Right forelimb (tissue), 1 donor: ENCODE data around the gene TDRD3.

Experiments used
- DNase-seq: peaks from one replicate; pipeline ENCODE4 v3.0.0-alpha.2; 2018

The TDRD3 gene

DNA sequence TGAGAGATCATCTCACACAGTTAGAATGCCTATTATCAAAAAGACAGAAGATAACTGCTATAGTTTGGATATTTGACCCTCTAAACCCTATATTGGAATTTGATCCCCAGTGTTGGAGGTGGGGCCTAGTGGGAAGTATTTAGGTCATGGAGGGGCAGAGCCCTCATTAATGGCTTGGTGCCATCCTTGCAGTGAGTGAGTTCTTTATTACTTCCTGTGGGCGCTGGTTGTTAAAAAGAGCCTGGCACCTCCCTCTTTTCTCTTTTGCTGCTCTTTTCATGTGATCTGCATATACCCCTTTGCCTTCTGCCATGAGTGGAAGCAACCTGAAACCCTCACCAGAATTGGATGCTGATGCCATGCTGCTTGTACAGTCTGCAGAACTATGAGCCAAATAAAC, 66.8 kb downstream of the TDRD3 start:
- DNase-seq, result no peak

GRCh38 chr13:60467098-60467497, 70.1 kb downstream of the TDRD3 start:
- DNase-seq, result no peak

- no peak for DNase-seq
Observed at GRCh38 chr13:60479273-60479672, 82.3 kb downstream of the TDRD3 start.

DNA sequence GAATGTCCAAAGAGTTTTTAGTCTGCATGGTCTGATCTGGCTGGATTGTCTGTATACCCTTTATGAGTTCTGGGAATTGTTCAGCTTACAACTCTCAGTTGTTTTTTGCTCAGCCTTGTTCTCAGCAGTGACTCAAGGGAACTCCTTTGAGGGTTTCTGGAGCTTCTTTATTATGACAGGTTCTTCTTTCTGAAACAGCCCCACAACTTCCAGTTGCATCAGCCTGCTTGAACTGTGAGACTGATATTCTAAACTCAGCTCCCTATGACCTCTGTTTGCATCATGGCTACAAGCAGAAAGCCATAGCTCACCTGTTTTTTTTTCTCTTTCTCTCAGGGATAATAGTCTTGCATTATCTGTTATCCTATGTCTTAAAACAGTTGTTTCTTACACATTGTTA, 85.0 kb downstream of the TDRD3 start:
- DNase-seq, result no peak

DNA sequence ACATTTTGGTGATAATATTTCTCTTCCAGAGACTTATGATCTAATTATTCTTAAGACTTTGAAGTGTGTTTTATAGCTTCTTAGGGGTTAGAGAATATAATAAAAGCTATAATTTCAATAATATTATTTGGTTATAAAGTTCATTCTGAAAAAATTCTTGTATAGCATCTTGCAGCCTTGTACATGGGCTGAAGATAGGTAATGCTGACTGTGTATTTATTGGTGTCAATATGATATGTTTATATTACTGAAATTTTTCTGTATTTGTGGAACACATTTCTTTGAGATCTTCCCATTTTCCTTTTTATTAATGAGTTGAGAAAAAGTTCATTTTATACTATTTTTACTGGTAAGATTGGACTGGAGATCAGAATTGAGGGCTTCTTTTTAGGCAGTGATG, 87.8 kb downstream of the TDRD3 start:
- DNase-seq, result no peak

DNA sequence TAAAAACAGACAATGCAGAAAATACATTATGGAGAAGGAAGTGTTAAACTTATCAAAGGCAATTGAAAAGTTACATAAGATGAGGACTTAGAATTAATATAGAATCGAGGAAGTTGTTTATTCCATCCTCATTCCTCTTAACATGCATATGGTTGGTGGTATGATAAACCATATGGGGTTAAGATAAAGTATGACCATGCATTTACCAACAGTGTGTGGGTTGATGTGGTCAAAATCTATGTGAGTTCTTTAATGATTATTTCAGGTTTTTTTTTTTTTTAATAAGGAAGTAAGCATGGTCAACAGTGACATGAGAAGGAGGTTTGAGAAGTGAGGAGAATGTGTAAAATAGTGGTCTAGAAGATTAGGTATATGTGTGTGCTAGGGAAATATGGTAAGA, 94.5 kb downstream of the TDRD3 start:
- DNase-seq, result no peak

DNA sequence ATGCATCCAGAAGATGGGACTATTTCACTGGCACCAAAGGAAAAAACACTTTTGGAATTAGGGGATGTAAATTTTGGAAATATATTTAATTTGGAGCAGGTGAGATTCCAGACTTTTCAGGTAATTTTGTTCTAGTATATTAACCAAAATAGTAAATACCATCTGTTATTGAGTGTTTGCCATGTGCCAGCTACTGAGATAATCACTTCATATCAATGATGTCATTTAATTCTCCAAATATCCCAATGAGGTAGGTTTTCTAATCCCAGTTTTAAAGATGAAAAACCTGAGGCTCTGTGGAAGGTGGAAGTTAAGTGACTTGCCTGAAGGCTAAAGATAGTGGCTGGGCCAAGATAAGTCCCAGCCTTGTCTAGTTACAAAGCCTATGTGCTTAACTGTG, 95.2 kb downstream of the TDRD3 start:
- DNase-seq, result no peak

GRCh38 chr13:60494296-60494695, 97.3 kb downstream of the TDRD3 start:
- no peak for DNase-seq

GRCh38 chr13:60501236-60501635, 104.2 kb downstream of the TDRD3 start:
- no peak for DNase-seq

DNA sequence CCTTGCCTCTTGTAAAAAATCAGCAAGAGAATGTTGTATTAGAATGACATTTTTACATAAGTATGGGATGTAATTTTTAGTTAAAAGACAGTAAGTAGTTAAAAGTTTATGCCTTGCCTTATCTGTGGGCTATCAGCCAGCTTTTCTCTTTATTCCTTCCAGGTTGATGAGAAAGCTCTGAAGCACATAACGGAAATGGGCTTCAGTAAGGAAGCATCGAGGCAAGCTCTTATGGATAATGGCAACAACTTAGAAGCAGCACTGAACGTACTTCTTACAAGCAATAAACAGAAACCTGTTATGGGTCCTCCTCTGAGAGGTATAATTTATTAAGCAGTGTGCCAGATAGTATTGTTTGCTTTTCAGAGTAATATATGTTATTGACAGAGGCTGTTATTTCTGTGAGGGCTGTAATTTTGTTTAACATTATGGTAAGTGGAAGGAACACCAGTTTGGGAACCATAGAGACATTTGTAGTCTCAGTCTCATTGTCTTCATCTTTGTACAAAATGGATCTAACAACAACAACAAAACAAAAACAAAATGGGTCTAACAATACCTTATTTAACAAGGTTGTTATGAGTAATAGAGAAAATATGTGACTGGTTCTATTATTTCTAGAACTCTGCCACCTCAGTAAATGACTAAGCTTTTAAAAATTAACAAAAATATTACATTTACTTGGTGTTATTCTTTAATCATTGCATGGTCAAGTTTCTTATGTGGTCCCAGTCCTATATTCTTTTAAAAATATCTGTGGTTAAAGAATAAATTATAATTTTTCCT, 112.8 kb downstream of the TDRD3 start:
- no peak for DNase-seq

DNA sequence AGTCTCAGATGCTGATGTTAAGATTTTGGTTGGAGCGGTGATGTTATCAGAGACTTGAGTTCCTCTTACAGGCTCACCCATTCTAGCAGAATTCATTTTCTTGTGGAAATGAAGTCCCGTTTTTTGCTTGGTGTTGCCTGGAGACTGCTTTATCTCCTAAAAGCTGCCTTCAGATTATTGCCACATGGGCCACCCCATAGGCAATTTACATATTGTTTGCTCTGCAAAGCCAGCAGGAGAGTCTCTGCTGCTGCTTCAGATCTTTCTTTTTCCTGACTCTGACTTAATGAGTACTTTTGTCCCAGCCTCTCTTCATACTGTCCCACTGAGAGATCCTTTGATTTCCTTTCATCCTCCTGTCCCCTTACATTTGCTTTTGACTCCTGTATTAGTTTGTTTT, 114.6 kb downstream of the TDRD3 start:
- DNase-seq, result no peak

- DNase-seq, result no peak
Observed at GRCh38 chr13:60514891-60515290, 117.9 kb downstream of the TDRD3 start.

DNA sequence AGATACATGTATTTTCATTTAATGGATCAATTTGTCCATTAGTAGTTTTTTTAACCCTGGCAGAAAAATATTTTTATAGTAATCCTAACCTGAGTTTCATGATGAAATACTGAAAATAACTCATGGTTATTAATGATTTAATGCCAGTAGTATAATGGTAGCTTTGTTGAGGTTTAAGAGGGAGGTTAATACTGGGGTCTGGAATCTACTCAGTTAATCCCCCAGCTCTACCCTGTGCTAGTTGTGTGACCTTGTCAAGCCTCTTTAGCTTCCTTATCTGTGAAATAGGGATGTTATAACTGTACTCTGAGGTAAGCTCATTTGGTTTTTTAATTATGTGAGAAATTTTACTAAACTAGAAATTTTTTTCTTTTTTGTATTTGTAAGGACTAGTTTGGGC, 122.5 kb downstream of the TDRD3 start:
- no peak for DNase-seq

DNA sequence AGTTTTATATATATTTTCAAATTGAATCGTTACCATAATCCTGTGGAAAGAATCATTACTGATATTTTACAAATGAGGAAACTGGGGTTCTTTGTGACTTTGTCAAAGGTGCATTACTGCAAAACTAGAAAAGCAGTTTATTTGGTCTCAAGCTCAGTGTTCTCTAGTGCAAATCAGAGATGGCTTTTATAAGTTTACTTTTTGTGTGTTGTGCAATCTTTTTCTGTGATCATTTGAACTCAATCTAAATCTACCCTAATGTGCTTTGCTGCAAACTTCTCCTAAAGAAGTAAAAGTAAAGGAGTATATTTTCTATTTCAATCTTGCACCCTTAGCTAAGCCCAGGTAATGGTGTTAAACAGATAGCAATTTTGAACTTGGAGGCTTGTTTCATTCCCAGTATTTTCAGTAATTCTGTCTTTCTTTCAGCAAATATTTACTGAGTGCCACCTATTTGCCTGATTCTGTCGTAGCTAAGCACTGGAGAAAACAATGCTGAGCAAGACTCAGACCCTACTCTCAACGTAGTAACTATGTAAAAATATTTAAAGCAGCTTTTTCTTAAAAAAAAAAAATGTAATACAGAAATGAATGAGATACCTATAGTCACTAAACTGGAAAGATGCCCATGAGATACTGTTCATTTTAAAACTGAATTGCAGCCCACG, 124.0 kb downstream of the TDRD3 start:
- DNase-seq, result no peak

GRCh38 chr13:60538566-60538965, 141.5 kb downstream of the TDRD3 start:
- no peak for DNase-seq

DNA sequence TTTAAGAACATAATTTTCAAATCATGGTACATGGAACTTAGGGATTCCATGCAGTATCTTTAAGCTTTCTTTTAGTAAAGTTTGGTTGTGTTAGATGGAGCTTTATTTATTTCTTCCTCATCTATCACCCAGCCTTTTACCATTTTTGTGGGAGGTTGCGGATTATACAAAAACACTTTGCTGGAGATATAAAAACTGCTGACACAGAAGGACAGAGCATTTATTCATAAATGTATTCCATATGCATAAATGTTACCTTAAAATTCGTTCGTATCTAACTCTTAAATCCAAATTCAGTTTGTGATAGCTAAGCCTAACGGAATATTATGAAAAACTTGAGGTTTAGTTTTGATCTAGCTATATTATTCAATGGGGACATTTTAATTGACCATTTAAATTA, 143.3 kb downstream of the TDRD3 start:
- no peak for DNase-seq

DNA sequence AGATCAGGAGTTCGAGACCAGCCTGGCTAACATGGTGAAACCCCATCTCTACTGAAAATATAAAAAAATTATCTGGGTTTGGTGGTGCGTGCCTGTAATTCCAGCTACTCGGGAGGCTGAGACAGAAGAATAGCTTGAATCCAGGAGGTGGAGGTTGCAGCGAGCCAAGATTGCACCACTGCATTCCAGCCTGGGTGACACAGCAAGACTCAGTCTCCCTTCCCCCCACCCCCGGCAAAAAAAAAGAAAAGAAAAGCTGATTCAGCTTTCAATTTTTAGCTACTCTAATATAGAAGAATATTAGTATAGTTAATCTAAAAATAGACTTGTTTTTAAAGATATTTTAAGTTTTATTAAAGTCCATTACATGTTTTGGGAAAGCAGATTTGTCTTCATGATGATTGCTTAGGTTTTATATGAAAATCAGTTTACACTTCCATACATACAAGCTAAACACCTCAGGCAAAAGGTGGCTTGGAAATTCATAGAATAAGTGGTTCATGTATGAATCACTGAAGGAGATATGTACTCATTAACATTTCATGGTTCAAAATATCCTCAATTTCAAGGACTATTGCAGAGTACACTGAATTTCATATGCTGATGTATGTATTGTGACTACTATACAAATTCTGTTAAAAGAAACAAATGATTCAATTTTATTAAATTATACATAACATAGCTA, 165.2 kb downstream of the TDRD3 start:
- DNase-seq, result no peak

DNA sequence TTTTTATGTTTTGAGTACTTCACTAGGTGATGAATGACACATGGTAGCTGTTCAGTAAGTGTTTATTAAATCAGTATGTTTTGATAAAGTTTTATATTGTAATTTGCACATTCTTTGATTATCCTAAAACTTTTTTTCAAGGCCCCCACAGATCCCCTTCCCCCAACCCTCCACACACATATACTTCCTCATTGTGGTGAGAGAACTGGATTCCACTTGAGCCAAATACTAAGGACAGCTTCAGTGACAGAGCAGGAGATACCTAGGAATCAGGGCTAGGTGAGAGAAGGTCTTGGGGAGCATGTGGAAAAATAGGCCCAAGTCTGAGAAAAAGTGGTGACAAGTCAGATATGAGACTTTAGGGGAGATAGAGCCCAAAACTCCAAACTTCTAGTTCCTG, 174.6 kb downstream of the TDRD3 start:
- DNase-seq, result no peak

DNA sequence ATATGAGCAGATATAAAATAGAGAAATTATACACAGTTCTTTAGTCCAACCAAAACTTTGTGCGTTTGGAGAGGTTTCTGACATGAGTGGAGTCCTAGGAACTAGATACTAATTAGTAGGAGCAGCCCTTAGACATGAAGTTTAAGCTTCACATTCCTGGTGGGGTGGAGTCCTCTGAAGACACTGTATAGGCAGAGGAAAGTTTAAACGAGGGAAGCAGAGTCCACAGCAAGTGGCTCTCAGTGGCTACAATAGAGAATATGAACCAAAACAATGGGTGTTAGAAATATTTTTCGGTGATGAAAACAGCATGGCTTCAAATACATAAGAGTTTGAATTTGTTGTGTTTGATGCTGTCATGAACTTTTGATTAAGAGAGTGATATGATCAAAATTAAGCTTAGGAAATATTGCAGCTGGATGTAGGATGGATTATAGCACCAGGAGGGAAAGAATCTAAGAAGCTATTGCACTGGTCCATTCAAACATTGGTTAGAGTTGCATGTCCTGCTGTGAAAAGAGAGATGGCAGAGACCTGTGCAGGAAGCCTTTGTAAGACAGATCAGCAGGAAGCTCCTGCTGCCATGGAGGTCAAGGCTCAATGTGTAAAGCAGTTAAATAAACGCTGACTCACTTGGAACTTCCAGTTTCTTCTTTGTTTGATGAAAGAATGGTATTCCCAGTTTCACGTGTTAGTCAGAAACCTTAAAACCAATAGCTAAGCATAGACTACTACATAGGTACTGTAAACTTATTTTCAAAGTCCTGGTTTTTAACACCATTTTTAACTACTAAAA, 175.2 kb downstream of the TDRD3 start:
- DNase-seq, result no peak

- DNase-seq, result no peak
Observed at GRCh38 chr13:60572855-60573254, 175.8 kb downstream of the TDRD3 start.

DNA sequence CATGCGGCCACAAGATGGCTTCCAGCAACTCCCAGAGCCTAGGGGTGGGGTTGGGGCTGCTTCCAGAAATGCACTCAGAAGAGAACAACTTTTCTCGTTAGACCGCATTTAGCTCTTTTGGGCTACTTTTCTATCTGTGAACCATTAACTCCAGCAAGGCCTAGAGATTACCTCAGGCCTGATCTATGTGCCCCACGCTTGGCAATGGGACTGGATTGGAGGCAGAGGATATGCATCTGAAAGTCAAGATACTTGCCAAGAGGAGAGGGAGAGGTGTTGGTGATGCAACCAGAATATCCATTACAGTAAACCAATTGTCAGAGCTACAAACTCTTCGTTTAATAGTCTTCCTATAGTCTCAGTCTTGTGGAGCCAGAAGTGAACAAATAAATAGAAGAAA, 177.7 kb downstream of the TDRD3 start:
- no peak for DNase-seq

DNA sequence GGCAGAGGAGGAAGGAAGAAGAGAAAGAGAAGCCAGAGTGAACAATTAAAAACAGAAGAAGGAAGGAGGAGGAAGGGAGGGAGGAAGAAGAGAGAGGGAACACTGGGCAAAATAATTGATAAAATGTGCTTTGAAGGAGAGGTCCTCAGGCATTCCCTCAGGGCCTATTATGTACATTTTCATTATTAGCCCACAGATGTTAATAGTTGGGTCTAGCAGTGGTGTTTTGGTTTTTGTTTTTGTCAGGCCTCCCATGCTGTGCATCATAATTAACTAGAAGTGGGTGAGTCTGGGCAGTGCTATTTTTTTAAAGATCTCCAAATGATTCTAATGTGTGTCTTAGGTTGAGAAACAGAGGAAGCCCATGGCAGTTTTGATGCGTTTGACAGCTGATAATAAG, 178.1 kb downstream of the TDRD3 start:
- DNase-seq, result no peak

DNA sequence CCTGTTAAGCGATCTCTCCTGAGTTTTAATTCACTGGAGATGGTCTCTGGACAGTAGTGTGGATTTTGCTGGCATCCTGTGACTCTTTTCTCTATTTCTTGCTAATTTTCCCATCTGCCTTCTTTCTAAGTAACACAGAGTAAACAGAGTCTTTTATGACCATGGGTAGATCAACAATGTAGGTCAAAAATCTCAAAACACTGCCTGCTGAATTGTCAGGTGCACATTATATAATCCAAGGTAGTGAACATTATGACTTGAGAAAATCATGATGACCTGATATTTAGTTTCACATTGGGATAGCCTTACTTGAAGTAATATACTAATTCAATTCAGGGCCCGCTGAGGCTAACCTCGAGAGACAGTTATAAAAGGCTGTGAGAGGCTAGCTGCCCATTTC, 180.7 kb downstream of the TDRD3 start:
- DNase-seq, result no peak
